HG02610 (cell line): ENCODE measurements around the gene C3orf18.

Source experiments
- ATAC-seq: cut with Tn5 transposase; IDR thresholded peaks from one replicate; pipeline ENCODE4 v1.9.1; 2021; ENCODE audit warnings: mild to moderate bottlenecking, moderate library complexity; ENCODE audit not compliant: unreplicated experiment

The C3orf18 gene

DNA sequence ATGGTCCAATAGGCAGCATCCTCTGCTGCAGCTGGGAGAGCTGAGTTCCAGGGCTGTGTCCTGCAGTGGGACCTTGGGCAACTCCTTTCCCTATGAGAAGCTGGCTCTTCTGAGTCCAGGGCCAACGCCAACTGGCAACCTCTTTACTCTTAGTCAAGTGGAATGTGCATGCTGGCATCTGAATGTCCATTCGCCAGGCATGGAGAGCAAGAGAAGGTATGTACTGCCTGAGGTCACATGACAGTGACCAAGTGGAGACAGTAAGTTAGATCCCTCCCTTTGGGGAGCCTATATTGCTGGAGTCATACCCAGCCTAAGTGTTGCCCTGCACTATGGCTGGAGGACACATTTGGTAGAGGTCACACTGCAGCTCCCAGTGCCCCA, 13.9 kb upstream of the C3orf18 start:
- no peak for ATAC-seq

DNA sequence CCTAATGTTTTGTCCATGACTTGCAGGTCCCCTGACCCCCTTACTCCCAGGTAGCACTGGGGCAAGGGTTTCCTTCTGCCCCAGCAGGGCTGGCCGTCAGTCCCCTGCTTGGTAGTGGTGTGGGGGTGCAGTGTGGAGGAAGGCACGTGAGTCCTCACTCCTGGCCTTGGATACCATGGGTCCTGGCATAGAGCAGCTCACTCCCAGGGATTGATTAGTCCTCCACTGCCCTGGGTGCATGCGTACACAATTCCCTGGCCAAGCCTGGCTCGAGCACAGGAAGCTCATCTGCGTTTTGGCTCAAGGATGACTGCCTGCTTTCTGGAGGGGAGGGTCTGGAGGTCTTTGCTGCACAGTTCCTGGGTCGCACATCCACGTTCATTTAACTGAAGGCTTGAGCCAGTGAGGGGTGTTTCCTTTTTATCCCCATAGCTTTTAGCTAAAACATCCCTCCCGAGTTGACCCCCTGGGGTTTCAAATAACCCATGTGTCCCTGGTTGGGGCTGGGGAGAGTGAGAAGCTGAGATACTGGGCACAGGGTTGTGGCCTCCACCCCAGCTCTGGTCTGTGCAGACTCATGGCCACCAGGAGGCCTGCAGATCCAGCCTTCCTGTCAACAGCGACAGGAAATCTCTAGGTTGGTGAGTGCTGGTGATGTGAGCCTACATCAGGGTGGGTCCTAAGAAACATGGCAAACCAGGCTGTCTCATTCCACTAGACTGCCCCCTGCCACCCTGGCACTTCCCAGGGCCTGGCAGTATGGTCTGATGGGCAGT, 13.3 kb upstream of the C3orf18 start:
- ATAC-seq = no peak

- ATAC-seq = no peak
Measured at GRCh38 chr3:50577348-50577747, 9.8 kb upstream of the C3orf18 start.

- no peak for ATAC-seq
Measured at GRCh38 chr3:50575372-50575771, 7.8 kb upstream of the C3orf18 start.

DNA sequence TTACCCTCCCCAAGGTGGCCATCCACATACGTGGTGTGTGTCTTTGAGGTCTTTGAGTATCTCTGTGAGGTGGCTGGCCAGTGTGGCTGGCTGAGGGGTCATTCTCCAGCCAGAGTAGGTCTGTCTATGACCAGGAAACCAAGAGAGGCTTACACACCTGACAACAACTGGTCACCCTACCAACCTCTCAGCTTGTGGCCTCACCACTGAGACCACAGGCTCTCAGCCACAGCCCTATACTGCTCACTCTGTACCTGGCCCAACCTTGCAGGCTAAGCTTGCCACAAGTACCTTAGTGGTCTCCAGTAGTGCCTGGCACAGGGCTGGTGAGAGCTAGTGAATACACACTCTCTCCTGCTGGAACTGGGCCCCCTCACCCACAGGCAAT, 6.9 kb upstream of the C3orf18 start:
- ATAC-seq = no peak

DNA sequence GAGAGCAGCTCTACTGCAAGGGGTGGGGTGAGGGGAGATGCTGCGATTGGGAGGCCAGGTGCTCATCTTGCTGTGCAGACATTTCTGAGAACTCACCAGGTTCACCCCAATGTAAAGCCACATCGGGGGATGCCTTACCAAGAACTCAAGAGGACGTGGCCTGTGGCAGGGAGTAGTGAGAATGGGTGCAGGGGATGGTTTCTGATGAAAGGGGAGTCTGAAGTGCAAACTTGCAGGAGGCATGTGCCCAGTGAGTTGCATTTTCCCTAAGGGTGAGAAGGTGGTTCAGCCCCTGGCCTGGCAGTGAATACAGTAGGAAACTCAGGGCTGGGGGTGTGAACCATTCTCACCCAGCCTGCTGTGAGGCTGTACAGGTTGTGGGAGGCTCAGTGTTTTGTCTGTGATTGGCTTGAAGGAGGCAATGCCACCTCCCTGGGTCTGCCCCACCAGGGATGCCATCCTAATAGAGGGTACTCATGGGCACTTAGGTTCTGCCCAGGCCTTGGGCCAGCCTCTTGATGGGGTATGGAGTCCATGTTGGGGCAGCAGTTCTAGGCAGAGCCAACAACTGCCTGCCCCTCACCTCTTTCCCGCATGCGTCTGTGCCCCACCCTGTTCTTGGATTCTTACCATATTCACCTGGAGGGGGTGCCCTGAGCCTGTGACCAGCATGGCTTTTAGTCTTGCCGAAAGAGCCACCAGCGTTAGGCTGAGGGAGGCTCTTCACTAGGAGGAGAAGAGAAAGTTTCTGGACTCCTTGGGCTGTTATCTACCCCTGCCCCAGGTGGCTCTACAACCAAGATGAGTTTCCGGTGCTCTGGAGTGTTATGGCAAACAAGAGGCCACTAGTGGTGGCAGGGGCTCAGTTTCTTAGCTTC, 6.3 kb upstream of the C3orf18 start:
- no peak for ATAC-seq

DNA sequence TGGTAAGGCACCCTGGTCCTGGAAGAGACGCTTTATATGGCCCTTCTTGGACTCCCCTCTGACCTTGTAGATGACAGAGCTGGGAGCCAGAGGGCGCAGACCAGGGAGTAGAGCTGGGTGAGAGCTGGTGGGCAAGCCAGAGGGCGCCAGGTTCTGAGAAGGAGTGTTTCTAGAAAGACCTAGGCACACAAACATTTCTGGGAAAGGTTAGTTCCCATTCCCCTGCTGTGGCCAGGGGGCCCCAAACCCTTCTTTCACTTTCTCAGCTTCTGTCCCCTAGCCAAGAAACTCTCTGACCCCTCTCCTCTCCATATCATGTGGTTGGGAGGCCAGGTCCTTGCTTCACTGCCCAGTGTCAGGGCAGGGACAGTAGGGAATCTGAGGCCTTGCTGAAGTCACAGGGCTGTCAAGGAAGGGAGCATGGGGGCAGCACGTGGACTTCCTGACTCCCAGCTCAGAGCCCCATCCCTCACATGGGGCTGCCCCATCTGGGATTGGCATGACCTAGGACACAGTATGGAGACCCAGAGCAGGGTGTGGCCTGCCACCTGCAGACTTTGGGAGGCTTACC, 5.3 kb upstream of the C3orf18 start:
- no peak for ATAC-seq

- peak; percentile 22 for ATAC-seq
Measured at GRCh38 chr3:50572158-50572557, 4.6 kb upstream of the C3orf18 start.

DNA sequence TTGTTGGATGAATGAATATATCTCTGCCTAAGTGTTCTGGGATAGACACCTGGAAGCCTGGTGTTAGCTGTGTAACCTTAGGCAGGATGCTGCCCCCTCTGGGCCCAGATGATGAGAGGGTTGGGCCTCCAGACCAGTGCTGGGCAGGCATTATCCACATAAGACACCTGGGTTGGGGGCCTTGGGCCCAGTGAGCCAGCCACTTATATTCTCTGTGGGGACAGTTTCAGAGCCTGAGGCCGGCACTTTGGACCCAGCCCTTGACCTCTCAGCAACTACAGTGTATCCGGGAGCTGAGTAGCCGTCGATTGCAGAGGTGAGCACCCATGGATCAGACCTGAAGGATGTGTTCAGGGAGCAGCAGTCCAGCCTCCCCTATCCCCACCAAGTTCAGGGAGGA, 3.9 kb upstream of the C3orf18 start:
- no peak for ATAC-seq

- no peak for ATAC-seq
Measured at GRCh38 chr3:50570508-50571279, 3.1 kb upstream of the C3orf18 start.

DNA sequence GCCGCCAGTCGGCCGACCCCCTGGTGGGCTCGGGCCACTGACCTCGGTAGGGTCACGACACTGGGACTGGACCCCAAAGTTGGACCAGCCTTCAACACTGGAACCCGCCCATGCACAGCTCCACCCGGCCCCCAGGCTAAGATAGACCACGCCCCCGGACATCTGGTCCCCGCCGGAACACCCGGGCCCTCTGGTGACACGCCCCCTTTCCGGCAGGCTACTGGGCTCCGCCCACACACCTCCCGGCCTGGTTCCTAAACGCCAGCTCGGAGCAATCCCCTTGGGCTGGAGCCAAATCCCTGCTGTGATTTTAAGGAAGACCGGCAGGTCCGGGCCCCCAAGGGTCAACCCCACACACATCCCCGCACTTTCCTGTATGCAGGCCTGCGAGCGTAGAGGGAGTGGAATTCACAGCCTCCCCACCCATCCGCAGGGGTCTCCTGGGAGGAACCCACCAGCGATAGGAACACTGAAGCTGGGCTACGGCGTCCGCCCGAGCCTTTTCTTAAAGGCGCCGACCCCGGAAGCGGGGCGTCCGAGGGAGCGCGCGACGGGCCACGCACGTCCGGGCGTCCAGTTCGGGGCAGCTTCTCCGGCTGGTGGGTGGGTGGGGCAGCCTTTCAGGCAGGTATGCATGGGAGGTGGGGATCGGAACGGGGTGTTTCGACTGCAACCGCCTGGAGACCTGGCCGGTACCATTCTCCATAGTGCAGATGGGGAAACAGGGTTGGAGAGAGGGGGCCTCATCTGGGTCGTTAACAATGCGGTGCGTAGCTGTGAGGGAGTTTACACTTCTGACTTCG, 1.6 kb upstream of the C3orf18 start, which contains the start of gene HEMK1:
Gene HEMK1 (plus strand): TSS at position 576 of the 803 bp plus-strand sequence. CDS start 1,583 bp downstream, outside the sequence.
- ATAC-seq = peak; percentile 55

GRCh38 chr3:50567011-50567385, 549 bp downstream of the C3orf18 start:
- no peak for ATAC-seq

GRCh38 chr3:50564321-50564720, 3.2 kb downstream of the C3orf18 start:
- no peak for ATAC-seq

- no peak for ATAC-seq
Measured at GRCh38 chr3:50563867-50564266, 3.7 kb downstream of the C3orf18 start.

- ATAC-seq = no peak
Measured at GRCh38 chr3:50562861-50563260, 4.7 kb downstream of the C3orf18 start.

GRCh38 chr3:50559702-50560101, 7.8 kb downstream of the C3orf18 start:
- no peak for ATAC-seq

DNA sequence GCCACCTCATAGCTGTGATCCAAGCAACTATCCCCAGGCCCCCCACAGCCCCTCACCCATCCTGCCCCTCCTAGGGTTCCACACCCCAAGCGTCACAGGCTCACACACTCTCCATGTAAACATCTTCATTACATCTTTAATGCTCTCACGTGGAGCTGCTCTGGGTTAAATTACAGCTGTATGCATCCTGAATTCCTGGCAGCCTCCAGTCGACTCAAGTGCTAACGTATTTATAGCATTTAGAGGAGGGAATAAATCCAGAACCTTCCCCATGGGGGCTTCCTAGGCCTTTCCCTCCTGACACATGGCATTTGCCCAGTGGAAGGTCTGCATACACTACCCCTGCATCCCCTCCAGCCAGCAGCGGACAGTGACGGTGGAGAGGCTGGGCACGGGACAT, 9.6 kb downstream of the C3orf18 start:
- no peak for ATAC-seq

- no peak for ATAC-seq
Measured at GRCh38 chr3:50557106-50557505, 10.4 kb downstream of the C3orf18 start.

DNA sequence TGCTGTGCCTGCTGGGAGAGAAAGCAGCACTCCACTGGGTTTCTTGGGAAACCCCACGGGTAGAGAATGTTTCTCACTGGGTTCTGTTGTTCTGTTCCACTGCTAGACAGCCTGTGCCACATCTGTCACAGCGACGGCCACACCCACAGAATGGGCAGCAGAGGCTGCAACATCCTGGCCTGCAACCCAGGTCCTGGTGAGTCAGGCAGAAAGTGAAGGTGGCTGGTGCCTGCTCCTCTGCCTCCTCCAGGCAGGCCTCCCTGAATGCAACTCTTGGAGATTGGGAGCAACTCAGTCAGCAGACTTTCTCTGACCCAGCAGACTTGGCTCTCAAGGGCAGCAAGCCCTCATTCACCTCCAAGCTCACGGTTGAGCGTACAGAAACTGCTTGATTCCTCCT, 13.0 kb downstream of the C3orf18 start:
- no peak for ATAC-seq

- no peak for ATAC-seq
Measured at GRCh38 chr3:50552598-50552997, 14.9 kb downstream of the C3orf18 start.
